Measurements from ENCODE around the gene SWT1.
A peak's percentile ranks its signal among the peaks of the same experiment; 100 is the strongest.

Gene SWT1

GRCh38 chr1:185287451-185287850, 130.5 kb downstream of the SWT1 start:
- DNase-seq (ENCODE audit: low spot score), result no peak
- FAIRE-seq, result no peak

GRCh38 chr1:185288435-185288834, 131.5 kb downstream of the SWT1 start:
- no peak for DNase-seq (ENCODE audit: low spot score)
- FAIRE-seq, result no peak

GRCh38 chr1:185289880-185290279, 132.9 kb downstream of the SWT1 start:
- no peak for DNase-seq (ENCODE audit: low spot score)
- no peak for FAIRE-seq

GRCh38 chr1:185291159-185291558, 134.2 kb downstream of the SWT1 start:
- DNase-seq (ENCODE audit: low spot score) (no peak), FAIRE-seq (no peak)

GRCh38 chr1:185291652-185292051, 134.7 kb downstream of the SWT1 start:
- FAIRE-seq (no peak), DNase-seq (ENCODE audit: low spot score) (no peak)

GRCh38 chr1:185292237-185292636, 135.3 kb downstream of the SWT1 start:
- FAIRE-seq, result no peak
- no peak for DNase-seq (ENCODE audit: low spot score)

- DNase-seq (ENCODE audit: low spot score), result no peak
- no peak for FAIRE-seq
Measured at GRCh38 chr1:185293967-185294542, 137.1 kb downstream of the SWT1 start.

- FAIRE-seq, result no peak
- DNase-seq (ENCODE audit: low spot score), result no peak
Measured at GRCh38 chr1:185295091-185295490, 138.1 kb downstream of the SWT1 start.

GRCh38 chr1:185297982-185298381, 141.0 kb downstream of the SWT1 start:
- DNase-seq (ENCODE audit: low spot score) (no peak), FAIRE-seq (no peak)

GRCh38 chr1:185300152-185300551, 143.2 kb downstream of the SWT1 start:
- DNase-seq (ENCODE audit: low spot score) (no peak), FAIRE-seq (no peak)

GRCh38 chr1:185305419-185305818, 148.5 kb downstream of the SWT1 start:
- FAIRE-seq, result no peak

GRCh38 chr1:185308126-185308525, 151.2 kb downstream of the SWT1 start:
- FAIRE-seq (no peak), DNase-seq (ENCODE audit: low spot score) (no peak)

More at GRCh38 chr1:185305419-185305818, 148.5 kb downstream of the SWT1 start:
- DNase-seq (ENCODE audit: low spot score), result no peak

GRCh38 chr1:185309566-185309965, 152.6 kb downstream of the SWT1 start:
- DNase-seq (ENCODE audit: low spot score) (no peak), FAIRE-seq (no peak)

- no peak for DNase-seq (ENCODE audit: low spot score)
- no peak for FAIRE-seq
Measured at GRCh38 chr1:185311589-185312225, 154.7 kb downstream of the SWT1 start.

GRCh38 chr1:185312361-185313138, 155.6 kb downstream of the SWT1 start:
- FAIRE-seq (no peak), DNase-seq (ENCODE audit: low spot score) (no peak)

GRCh38 chr1:185314411-185314810, 157.4 kb downstream of the SWT1 start:
- DNase-seq (ENCODE audit: low spot score), result no peak
- no peak for FAIRE-seq

GRCh38 chr1:185315445-185316071, 158.6 kb downstream of the SWT1 start:
- DNase-seq (ENCODE audit: low spot score) (no peak), FAIRE-seq (no peak)

GRCh38 chr1:185316163-185317033, 159.4 kb downstream of the SWT1 start:
- DNase-seq (ENCODE audit: low spot score), result peak; percentile 58
- no peak for FAIRE-seq

GRCh38 chr1:185317034-185317885, 160.3 kb downstream of the SWT1 start, which contains the start of gene IVNS1ABP:
TSS of gene IVNS1ABP (minus strand) at chr1:185317243. CDS start at chr1:185309493, 7,750 bp downstream.
- FAIRE-seq, result no peak
- DNase-seq (ENCODE audit: low spot score), result peak; percentile 90

GRCh38 chr1:185317886-185318310, 160.9 kb downstream of the SWT1 start:
- no peak for DNase-seq (ENCODE audit: low spot score)
- no peak for FAIRE-seq
